Measurements from ENCODE around the gene ZMIZ2.
"Not testable (repeated sequence)": the region's sequence is repeated elsewhere in the genome, so short reads cannot be mapped to it uniquely, and the experiment has no call there.

The ZMIZ2 gene

DNA sequence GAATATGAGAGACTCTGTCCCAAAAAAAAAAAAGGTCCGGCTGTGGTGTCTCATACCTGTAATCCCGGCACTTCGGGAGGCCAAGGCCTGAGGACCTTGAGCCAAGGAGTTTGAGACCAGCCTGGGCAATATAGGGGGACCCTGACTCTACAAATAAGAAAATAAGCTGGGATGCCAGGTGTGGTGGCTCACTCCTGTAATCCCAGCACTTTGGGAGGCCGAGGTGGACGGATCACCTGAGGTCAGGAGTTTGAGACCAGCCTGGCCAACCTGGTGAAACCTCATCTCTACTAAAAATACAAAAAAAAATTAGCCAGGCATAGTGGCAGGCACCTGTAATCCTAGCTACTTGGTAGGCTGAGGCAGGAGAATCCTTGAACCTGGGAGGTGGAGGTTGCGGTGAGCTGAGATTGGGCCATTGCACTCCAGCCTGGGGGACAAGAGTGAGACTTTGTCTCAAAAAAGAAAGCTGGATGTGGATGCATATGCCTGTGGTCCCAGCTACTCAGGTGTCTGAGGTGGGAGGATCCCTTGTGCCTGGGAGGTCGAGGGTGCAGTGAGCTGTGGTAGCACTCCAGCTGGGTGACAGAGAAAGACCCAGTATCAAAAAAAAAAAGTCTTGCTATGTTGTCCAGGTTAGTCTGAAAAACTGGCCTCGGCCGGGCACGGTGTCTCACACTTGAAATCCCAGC, 55.3 kb downstream of the ZMIZ2 start:
- not testable (repeated sequence) for DNase-seq (ENCODE audit: low read depth)

DNA sequence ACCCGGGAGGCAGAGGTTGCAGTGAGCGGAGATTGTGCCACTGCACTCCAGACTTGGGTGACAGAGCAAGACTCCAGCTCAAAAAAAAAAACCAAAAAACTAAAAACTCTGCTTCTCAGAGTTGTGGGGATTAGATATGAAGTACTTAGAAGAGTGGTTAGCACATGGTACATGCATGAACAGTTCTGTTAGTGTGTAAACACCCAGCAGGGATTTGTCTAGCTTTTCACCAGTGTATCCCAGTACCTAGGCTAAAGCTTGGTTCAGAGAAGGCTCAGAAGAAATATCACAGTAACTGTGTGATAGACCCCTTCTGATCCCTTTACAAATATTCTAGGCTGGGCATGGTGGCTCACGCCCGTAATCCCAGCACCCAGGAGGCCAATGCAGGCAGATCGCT, 57.3 kb downstream of the ZMIZ2 start:
- no peak for DNase-seq (ENCODE audit: low read depth)

DNA sequence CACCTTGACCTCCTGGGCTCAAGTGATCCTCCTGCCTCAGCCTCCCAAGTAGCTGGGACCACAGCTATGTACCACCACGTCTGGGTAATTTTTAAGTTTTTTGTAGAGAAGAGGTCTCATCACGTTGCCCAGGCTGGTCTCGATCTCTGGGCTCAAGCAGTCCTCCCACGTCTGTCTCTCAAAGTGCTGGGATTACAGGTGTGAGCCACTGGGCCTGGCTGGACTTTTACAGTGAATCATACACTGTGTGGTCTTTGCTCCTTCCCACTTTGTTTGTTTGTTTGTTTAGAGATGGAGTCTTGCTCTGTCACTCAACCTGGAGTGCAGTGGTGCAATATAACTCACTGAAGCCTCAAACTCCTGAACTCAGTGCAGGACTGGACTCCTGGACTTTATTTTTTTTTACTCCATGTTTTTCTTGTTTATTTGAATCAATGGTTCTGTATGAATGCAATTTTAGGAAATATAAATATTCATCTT, 60.3 kb downstream of the ZMIZ2 start:
- DNase-seq (ENCODE audit: low read depth): no peak

DNA sequence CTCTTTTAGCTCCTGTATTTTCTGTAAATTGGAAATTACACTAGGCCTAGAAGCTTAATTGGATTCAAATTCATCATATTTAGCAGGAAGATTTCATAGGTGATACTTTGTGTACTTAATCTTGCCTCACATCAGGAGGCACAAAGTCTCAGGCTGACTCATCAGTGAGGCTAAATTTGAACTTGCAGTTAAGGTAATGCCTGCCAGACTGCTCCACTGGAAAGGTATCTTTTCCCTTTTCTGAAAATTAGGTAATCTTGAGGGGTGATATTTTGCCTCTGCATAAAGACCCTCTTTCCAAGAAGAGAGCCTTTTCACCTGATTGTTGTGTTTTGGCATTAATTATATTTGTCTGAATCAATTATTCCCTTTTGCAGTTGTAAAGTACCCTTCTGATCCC, 62.4 kb downstream of the ZMIZ2 start:
- DNase-seq (ENCODE audit: low read depth): no peak

DNA sequence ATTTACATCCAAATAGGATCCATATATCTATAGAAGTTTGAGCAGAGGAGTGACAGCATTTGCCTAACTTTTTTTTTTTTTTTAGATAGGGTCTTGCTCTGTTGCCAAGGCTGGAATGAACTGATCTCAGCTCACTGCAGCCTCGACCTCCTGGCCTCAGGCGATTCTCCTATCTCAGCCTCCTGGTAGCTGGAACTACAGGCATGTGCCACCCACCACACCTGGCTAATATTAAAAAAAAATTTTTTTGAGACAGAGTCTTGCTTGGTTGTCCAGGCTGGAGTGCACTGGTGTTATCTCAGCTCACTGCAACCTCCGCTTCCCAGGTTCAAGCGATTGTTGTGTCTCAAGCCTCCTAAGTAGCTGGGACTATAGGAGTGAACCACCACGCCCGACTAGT, 62.9 kb downstream of the ZMIZ2 start:
- no peak for DNase-seq (ENCODE audit: low read depth)

DNA sequence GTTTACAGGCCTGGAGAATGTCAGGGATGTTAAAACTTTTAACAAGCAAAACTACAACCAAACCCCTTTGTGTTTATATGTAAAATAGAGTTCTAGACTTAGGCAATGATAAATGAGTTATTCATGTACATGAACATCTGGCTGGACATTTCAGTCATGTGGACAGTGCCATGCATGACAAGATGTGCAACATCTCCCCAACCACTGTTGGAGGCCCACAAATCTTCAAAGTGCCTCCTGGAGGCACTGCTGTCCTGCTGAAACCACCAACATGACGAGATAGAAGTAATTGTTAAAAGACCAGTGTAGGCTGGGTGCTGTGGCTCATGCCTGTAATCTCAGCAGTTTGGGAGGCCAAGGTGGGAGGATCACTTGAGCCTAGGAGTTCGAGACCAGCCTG, 66.3 kb downstream of the ZMIZ2 start:
- no peak for DNase-seq (ENCODE audit: low read depth)

DNA sequence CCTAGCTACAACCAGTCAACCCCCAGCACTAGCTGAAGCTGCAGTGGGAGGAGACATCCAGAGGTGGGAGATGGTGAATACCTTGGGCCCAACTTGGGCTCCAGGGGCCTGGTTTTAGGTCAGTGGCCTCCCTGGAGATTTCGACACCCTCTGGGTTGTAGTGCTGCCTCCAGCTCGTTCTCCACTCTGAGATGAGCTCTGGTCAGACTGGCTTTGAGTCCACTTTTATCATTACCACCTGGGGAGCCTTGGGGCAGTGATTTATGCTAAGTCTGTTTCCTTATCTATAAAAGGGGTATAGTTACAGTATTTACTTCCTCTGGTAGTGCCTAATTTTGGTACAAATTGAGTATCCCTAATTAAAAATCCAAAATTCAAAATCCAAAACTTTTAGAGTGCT, 70.6 kb downstream of the ZMIZ2 start:
- DNase-seq (ENCODE audit: low read depth): no peak

Data from stimulated activated CD4-positive, alpha-beta T cell treated with anti-CD3 and anti-CD28 coated beads, Interleukin-2, amount 100 ng/mL, for 4 hours (primary cell).